Activated T-helper 9 cell treated with anti-CD3 and anti-CD28 coated beads, Interleukin-2, amount 50 U/mL, for 16 hours (primary cell): Measurements from ENCODE around the gene ZMIZ2.
A peak's percentile ranks its signal among the peaks of the same experiment; 100 is the strongest.
"Not testable (repeated sequence)": the region's sequence is repeated elsewhere in the genome, so short reads cannot be mapped to it uniquely, and the experiment has no call there.

Experiments used
- DNase-seq: peaks from one replicate; pipeline ENCODE4 v3.0.0-alpha.2; 2020; ENCODE audit warnings: low read depth

The ZMIZ2 gene, protein sequence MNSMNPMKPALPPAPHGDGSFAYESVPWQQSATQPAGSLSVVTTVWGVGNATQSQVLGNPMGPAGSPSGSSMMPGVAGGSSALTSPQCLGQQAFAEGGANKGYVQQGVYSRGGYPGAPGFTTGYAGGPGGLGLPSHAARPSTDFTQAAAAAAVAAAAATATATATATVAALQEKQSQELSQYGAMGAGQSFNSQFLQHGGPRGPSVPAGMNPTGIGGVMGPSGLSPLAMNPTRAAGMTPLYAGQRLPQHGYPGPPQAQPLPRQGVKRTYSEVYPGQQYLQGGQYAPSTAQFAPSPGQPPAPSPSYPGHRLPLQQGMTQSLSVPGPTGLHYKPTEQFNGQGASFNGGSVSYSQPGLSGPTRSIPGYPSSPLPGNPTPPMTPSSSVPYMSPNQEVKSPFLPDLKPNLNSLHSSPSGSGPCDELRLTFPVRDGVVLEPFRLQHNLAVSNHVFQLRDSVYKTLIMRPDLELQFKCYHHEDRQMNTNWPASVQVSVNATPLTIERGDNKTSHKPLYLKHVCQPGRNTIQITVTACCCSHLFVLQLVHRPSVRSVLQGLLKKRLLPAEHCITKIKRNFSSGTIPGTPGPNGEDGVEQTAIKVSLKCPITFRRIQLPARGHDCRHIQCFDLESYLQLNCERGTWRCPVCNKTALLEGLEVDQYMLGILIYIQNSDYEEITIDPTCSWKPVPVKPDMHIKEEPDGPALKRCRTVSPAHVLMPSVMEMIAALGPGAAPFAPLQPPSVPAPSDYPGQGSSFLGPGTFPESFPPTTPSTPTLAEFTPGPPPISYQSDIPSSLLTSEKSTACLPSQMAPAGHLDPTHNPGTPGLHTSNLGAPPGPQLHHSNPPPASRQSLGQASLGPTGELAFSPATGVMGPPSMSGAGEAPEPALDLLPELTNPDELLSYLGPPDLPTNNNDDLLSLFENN

DNA sequence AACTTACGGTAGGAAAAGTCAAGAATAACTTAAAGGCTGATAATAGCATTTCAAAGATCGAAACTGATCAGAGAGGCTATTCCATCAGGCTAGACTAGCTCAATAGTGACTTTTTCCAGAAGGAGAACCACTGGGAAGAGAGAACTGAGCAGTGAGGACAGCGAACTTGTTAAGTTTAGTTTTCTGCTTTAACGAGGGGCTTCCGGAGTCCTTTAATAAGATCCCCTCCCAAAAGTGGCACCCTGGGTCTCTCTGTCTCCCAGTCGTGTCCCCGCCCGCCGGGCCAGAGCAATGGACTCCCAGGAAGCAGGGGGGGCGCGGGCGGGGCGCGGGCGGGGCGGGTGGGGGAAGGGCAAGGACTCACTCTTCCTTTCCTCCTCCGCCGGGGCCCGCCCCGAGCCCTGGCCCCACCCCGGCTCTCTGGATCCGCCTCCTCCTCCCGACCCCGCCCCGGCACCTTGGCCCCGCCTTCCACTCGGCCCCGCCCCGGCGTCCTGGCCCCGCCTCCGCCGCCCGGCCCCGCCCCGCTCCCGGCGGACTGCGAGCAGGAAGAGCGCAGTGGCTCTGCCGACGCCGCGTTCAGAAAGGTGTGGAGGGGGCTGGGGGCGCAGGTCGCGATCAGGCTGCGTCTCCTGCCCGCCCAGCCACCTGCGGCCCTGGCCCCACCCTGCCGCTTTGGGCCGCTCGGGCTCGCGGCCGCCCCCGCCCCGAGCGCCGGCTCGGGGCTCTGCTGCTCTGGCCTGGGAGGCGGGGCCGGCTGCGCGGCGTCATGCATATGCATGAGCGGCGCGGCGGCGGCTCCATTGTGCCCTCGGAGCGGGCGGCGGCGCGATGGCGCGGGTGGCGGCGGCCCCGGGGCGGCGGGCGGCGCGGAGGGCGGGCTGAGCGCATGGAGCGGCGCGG, at the start of gene ZMIZ2:
TSS of gene ZMIZ2 (plus strand) at position 803 of the 903 bp plus-strand sequence. CDS start 7,403 bp downstream, outside the sequence.
- DNase-seq, result peak; percentile 85

- not testable (repeated sequence) for DNase-seq
Observed at GRCh38 chr7:44699598-44699997, 49.0 kb upstream of the ZMIZ2 start.

DNA sequence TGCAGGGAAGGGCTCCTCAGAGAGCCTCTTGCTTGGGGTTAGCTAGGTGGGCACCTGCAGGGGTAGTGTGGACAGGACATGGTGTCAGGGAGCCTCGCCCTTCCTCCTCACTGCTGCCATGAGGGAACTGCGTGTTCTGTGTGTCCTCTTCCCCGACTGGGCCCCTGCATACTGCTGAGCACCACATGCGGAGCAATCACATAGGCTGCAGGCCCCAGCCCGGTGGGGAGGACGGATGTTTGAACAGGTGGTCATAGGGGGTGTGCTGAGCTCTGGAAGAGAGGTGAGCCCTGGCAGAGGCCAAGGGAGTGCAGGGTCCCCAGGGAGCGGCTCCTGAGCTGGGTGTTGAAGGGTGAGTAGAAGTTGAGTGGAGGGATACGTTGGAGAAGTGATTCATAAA, 48.3 kb upstream of the ZMIZ2 start:
- no peak for DNase-seq

GRCh38 chr7:44703391-44703790, 45.3 kb upstream of the ZMIZ2 start:
- DNase-seq, result not testable (repeated sequence)

GRCh38 chr7:44703921-44704320, 44.7 kb upstream of the ZMIZ2 start:
- DNase-seq, result no peak

DNA sequence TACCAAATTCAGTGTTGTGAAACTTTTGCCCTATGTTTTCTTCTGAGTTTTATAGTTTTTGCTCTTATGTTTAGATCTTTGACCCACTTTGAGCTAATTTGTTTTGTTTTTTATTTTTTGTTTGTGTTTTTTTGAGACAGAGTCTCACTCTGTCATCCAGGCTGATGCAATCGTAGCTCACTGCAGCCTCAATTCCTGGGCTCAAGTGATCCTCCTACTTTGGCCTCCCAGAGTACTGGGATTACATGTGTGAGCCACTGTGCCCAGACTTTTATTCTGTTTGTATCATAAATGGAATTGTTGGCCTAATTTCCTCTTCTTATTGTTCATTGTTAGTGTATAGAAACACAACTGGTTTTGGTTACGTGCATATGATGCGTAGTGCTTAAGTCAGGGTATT, 43.2 kb upstream of the ZMIZ2 start:
- DNase-seq, result no peak

DNA sequence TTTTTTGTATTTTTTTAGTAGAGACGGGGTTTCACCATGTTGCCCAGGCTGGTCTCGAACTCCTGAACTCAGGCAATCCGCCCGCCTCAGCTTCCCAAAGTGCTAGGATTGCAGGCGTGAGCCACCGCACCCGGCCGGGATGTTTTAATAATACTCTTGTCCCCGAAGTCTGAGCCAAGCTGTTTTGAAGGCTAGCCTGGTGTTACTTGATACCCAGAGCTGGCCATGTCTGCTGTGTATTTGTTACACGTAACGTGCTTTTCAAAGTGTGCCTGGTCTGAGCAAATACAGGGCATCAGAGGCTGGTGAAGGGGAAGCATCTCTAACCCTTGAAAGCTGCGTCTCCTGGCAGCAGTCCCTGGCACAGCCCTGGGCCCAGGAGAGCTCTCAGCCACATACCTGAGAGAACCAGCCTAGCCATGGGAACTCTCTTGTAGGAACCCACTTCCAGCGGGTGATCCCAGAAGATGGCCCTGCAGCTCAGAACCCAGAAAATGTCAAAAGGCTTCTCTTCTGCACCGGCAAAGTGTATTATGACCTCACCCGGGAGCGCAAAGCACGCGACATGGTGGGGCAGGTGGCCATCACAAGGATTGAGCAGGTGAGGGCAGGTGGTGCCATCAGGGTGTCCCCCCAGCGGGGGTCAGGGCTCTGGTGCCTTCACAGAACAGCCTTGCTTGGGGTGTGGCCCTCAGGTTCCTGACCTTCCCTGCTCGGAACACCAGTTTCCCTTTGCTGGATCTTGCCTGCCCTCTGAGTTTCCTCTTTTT, 41.7 kb upstream of the ZMIZ2 start:
- no peak for DNase-seq

- DNase-seq, result no peak
Observed at GRCh38 chr7:44707558-44708230, 41.0 kb upstream of the ZMIZ2 start.

GRCh38 chr7:44709011-44709915, 39.4 kb upstream of the ZMIZ2 start:
- no peak for DNase-seq

DNA sequence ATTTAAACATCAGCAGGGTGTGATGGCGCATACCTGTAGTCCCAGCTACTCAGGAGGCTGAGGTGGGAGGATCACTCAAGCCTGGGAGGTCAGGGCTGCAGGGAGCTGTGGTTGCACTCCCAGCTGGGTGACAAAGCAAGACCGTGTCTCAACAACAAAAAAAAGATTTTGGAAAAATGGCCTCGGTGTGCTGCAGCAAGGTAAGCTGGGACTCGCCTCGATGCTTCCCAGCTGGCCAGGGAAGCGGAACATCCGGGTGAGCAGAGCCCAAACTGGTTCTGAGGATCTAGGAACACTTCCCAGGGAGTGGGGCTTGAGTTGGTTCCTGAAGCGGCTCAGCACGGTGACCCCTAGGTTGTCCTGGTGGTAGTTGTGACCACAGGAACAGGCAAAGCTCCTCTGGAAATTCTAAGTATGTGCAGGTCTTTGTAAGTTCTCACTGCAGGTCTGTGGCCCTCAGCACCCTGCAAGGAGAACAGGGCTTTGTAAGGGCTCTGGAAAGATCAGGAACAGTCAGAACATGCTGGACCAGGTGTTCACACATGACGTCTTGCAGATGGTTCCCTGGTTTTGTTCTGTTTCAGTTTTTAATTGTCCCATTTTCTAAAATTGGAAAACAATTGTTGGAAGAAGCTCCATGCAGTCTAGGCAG, 38.6 kb upstream of the ZMIZ2 start:
- DNase-seq, result no peak

- no peak for DNase-seq
Observed at GRCh38 chr7:44711528-44711927, 37.1 kb upstream of the ZMIZ2 start.

DNA sequence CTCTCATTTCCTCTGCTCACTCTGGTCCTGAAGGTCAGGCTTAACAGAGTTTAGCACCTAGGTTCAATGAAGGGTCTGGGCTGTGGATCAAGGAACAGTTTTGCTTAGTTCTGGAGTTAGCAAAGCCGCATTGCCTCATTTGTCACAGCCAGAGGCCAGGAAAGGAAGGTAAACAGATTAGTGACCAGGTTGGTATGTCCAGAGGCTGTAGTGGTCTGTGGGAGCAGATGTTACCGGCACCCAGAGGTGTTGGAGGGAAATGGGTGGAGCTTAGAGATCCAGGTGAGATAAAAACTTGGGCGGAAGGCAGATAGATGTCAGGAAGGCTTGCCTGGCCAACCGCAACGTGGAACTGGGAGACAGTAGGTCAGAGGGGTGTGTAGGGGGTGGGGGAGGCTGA, 36.6 kb upstream of the ZMIZ2 start:
- DNase-seq, result no peak

GRCh38 chr7:44713141-44713540, 35.5 kb upstream of the ZMIZ2 start:
- no peak for DNase-seq

DNA sequence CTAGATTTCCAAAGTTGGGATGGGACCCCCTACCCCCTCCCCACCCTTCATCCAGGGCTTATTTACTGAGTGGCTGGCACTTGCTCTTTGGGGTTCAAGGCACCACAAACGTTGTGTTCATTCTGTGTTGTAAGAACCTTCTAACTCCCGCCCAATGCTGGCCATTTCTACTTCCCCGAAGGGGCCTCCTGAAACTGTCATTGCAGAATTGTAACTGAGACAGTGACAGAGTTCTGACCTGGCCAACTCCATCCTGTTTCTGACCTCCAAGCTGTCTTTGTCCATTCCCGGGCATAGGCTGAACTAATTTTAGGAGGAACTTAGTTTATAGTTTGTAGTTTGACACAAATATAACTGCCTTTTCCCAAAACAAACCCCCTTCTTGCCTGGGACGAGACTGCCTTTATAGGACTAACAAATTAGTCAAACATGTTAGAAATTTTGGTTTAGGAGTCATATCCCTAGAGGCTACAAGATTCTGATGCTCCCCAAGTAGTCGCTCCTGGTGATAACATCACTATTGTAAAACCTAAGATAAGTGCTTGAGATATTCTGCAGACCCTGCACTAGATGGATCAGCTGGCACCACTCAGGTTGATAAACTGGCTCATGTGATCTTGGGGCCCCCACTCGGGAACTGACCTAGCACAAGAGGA, 34.8 kb upstream of the ZMIZ2 start:
- DNase-seq, result no peak

- DNase-seq, result no peak
Observed at GRCh38 chr7:44716205-44716604, 32.4 kb upstream of the ZMIZ2 start.

DNA sequence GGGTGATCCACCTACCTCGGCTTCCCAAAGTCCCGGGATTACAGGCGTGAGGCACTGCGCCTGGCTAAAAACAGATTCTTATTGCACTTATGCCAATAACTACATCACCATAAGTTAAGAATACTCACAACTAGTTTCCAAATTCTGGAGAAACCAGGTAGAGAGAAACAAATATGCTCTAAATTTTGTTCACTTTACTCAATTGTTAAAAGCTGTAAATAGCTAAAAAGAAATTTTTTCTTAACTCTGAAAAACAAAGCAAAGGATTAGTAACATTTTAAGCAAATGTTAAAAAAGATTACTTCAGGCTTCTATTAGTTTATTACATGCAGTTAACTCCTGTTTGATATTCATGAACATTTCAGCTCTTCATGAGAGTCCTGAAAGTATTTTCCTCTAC, 28.3 kb upstream of the ZMIZ2 start:
- DNase-seq, result no peak

DNA sequence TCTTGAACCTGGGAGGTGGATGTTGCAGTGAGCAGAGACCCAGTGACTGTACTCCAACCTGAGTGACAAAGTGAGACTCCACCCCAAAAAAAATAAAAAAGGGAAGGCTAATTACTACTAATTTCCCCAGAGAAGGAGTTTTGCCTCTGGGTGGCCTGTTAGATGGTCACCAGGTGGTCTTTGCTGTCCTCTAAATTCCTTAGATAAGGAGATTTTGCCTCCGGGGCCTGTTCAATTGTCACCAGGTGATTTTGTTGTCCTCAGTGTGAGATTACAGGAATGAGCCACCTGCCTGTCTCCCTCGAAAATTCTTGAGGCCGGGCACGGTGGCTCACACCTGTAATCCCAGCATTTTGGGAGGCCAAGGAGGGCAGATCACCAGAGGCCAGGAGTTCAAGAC, 24.4 kb upstream of the ZMIZ2 start:
- no peak for DNase-seq

- not testable (repeated sequence) for DNase-seq
Observed at GRCh38 chr7:44726250-44726649, 22.4 kb upstream of the ZMIZ2 start.
